ENCODE results near the gene TSHR.

Gene TSHR

DNA sequence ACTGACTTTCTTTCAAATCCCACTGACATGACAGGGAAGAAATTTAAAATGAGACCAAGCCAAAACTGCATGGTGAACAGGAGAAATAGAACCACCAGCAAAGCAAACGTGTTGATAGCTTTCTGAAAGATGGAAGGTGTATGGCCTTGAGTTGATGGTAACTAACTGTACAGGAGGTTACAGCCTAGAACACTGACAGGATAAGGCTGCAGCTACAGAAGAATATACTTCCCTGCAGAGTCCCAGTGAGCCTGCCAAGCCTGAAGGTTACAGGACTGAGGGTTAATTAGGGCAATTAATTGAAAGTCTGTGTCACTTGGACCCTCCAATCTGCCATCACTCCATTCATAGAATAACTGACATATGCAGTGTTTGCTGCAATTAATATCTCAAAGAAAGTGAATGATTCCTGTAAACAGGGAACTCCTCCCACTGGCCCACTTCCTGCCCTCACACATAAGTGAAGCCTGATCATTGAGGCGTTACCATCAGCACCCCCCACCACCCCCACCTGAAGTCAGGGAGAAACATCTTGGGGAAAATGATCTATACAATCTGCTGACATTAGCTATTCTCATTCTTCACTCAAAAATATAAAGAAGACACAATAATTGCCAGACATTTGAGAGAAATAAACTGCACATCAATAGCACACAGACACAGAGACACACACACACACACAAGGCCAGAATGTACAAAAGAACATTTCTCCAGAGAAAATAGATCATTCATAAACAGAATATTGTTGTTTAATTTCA is 191.9 kb downstream of the TSHR start:
- DNase-seq: no peak

DNA sequence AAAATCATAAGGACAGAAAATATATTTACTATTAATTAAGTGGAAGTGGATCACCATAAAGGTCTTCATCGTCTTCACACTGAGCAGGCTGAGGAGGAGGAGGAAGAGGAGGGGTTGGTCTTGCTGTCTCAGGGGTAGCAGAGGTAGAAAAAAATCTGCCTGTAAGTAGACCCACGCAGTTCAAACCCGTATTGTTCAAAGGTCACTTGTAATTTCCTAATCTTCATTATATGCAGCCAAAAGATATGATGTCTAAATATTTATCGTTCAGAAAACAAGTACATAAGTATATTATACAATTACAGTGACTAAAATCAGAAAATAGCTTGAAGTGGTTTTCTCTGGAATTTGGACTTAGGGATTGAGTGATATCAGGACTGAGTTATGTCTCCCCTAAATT is 193.2 kb downstream of the TSHR start:
- DNase-seq: no peak

- DNase-seq: no peak
Observed at GRCh38 chr14:81153187-81153586, 197.8 kb downstream of the TSHR start.

DNA sequence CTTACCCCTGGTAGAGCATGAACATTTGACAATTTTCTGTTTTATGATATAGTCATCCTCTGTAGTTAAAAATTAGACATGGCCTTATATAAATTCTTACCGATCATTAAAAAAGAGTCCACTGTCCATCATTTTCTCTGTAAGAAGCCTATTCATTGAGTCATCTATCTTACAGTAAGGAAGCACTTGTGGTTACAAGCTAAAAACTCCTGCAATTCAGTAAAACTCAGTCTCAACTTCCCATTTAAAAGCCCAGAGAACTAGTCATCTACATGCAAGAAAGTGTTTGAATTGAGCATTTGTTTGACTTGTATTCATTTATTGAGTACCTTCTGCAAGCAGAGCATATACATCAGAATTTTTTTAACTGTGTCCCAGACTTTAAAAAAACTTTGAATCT is 202.0 kb downstream of the TSHR start:
- no peak for DNase-seq

DNA sequence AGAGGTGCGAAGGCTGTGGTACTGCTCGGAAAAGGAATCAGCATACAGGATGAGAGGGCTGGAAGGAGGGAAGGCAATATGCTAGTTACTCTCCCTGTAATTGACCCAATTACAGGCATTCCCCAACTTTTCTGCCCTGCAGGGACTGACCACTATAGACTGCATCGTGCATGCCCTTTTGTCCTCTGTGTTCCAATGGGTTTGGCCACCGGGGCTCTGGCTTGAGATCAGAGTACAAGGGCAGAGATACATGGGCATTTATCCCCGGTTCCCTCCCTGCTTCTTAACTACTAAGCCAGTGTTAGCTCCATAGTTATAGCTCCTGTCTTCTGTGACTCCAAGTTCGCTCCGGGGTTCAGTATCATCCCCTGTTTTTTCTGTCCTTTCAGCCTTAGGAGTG is 205.7 kb downstream of the TSHR start:
- DNase-seq: no peak

GRCh38 chr14:81161749-81162148 is 206.3 kb downstream of the TSHR start:
- DNase-seq: no peak

GRCh38 chr14:81162941-81163340 is 207.5 kb downstream of the TSHR start:
- no peak for DNase-seq

DNA sequence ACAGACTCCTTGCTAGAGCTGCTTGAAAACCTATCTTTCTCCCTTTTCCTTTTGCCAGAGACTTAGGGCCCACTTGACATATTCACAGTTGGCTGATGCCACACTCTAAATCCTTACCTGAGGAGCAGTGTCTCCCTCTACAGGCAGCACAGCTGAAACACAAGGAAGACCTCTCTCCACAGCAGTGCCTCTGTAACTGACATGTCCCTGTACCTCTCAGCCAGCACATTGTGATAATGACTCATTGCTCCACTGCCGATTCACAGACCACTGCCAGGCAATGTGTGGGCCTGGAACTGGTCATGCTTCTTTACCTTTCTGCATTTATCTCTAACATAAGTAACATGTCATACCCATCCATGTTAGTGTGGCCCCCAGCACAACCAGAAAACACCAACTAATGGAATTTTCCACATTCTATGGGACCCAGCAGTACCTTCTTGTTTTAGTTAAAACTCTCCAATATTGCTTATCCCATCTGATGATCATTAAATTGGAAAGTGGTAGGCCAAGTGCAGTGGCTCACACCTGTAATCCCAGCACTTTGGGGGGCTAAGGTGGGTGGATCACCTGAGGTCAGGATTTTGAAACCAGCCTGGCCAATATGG is 208.8 kb downstream of the TSHR start:
- peak; percentile 45 for DNase-seq

DNA sequence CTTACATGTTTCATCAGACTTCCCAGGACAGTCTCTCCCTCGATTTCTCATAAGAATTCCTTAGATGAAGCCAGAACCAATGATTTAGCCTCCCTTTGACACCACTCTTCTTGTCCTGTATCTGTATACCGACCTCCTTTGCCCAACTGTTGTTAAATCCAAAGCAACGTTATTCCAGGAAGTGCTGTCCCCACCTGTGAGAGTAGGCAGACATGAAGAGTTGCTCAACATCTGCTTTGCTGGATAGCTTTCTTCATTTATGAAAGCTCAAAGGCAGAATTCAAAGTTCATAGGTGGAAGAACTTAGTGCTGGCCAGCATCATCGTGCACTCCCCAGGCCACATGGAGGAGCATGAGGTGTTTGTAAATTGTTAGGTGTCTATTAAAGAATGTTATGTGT is 209.8 kb downstream of the TSHR start:
- DNase-seq: no peak

DNA sequence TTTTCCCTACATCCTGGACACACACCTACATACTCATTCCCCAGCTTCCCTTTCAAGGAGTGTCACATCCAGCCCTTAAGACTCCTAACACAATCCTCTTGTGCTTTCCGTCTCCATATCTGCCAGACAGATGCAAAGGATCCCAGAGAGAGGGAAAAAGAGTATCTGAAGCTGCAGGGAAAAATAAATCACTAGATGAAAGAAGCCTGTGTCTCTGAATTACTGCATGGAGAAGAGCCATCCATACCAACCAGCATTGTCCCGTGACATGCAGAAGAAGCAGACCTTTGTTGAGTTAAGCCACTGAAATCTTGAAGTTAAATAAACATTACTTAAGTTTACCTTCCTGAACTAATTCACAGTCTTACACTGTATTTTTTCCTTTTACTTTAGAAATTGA is 210.7 kb downstream of the TSHR start:
- DNase-seq: no peak

- no peak for DNase-seq
Observed at GRCh38 chr14:81169267-81169666, 213.8 kb downstream of the TSHR start.

DNA sequence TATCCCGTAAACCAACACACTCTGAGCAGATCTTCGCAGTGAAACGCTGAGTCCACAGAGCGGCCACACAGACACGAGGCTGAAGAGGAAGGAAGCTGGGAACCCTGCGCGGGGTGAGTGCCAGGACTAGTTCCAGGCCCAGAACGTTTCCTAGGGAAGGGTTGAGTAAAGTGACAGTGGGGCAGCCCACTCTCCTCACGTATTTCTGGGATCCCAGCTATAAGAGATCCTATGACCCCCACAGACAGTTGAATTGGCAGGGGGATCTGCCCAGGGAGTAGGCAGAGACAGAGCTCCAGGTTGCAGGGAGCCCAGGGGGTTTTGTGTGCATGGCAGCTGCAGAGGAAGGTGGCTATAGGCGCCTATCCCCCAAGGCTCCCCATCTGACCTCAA is 214.3 kb downstream of the TSHR start:
- no peak for DNase-seq

GRCh38 chr14:81170104-81170828 is 214.8 kb downstream of the TSHR start:
- DNase-seq: peak; percentile 87

DNA sequence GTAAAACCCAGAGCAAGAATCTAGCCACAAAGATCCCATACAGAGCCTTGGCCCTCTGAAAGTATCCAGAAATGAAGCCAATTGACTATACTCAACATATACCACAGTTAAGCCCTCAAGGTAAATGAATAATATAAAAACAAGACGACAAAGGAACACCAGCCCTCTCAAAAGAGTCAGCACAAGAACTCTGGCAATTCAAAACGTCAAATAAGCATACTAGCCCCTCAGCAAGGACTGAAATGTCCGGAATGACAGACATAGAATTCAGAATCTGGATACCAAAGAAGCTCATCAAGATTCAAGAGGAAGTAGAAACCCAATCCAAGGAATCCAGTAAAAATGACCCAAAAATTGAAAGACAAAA is 215.4 kb downstream of the TSHR start:
- no peak for DNase-seq

- no peak for DNase-seq
Observed at GRCh38 chr14:81172353-81172752, 216.9 kb downstream of the TSHR start.

DNA sequence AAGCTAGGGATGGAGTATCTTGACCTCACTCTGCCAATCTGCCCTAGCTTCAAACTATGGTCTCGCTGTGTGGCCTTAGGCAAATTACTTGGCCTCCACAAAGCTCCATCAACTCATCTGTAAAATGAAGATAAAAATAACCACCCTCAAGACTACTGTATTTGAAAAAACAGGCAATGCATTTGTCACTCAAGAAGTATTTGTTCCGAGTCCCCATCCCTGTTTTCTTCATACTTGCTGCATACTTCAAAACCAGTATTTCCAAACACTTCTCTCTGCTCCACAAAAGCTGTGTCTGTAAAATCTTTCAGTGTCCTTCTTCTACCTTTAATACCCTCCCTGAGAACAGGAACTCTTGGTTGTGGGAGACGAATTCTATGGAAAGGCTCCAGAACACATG is 217.5 kb downstream of the TSHR start:
- DNase-seq: no peak

- no peak for DNase-seq
Observed at GRCh38 chr14:81176241-81176640, 220.8 kb downstream of the TSHR start.

- DNase-seq: no peak
Observed at GRCh38 chr14:81177225-81177624, 221.8 kb downstream of the TSHR start.

- DNase-seq: no peak
Observed at GRCh38 chr14:81178063-81178462, 222.6 kb downstream of the TSHR start.

- DNase-seq: no peak
Observed at GRCh38 chr14:81179631-81180030, 224.2 kb downstream of the TSHR start.

DNA sequence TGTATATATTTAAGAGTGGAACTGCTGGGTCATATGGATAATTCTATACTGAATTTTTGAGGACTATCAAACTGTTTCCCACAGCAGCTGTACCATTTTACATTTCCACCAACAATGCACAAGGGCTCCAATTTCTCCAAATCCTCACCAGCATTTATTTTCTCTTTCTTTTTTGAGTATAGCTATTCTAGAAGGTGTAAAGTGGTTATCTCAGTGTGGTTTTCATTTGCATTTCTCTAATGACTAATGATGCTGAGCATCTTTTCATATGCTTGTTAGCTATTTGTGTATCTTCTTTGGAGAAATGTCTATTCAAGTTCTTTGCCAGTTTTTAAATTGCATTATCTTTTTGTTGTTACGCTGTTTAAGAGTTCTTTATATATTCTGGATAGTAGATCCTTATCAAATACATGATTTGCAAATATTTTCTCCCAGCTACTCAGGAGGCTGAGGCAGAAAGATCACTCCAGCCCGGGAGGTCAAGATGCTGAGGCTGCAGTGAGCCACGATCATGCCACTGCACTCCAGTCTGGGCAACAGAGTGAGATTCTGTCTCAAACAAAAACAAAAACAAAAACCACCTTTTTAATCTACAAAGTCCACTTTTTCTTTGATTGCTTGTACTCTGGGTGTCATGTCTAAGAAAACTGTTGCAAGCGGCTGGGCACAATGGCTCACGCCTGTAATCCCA is 232.6 kb downstream of the TSHR start:
- DNase-seq: no peak

DNA sequence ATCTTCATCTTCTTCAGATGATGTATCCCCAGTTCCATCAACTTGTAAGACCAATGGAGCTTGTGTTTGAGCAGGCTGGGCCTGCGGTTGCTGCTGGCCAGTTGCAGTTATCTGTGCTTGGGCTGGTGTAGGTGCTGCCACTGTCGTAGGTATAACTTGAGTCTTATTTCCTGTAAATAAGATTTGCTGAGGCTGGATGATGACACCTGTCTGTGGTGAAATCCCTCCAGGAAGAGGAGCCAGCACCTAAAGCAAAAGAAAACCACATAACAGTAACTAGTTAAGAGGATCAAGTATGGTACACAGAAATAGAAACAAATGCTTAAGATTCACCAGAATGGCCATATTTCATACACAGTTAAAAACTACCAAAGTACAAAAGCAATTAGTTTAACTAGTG is 237.2 kb downstream of the TSHR start:
- peak; percentile 39 for DNase-seq

- no peak for DNase-seq
Observed at GRCh38 chr14:81193924-81194633, 238.7 kb downstream of the TSHR start.
